NOMO-1 (cell line): ENCODE results near the gene HEXA.

Experiments used
- DNase-seq, 2 experiments: peaks; one replicate each; lab custom pipeline; 2025; ENCODE audit not compliant: unreplicated experiment in 2 of 2; lab: John Stamatoyannopoulos, UW

The HEXA gene

GRCh38 chr15:72377331-72377730 is 1.5 kb upstream of the HEXA start:
- no peak for DNase-seq

GRCh38 chr15:72375501-72375845 is 341 bp downstream of the HEXA start:
- peak in 1 of 2 experiments; percentile 45 for DNase-seq

GRCh38 chr15:72372361-72372760 is 3.5 kb downstream of the HEXA start:
- no peak for DNase-seq

- peak; percentile 67 to 82 for DNase-seq
These were observed 5.8 kb downstream of the HEXA start for GRCh38 chr15:72369964-72370363.

GRCh38 chr15:72368899-72369298 is 6.9 kb downstream of the HEXA start:
- DNase-seq: peak; percentile 76 to 77

GRCh38 chr15:72368325-72368724 is 7.5 kb downstream of the HEXA start:
- peak; percentile 53 to 77 for DNase-seq

GRCh38 chr15:72365844-72366243 is 10.0 kb downstream of the HEXA start:
- peak; percentile 79 to 86 for DNase-seq

GRCh38 chr15:72361176-72361575 is 14.6 kb downstream of the HEXA start:
- DNase-seq: no peak

- no peak for DNase-seq
These were observed 17.1 kb downstream of the HEXA start for GRCh38 chr15:72358650-72359171.

- DNase-seq: no peak
These were observed 17.7 kb downstream of the HEXA start for GRCh38 chr15:72358121-72358520.

- no peak for DNase-seq
These were observed 21.3 kb downstream of the HEXA start for GRCh38 chr15:72354496-72354895.

GRCh38 chr15:72353266-72353665 is 22.5 kb downstream of the HEXA start:
- no peak for DNase-seq

GRCh38 chr15:72345806-72346205 is 30.0 kb downstream of the HEXA start:
- DNase-seq: no peak

- DNase-seq: no peak
These were observed 30.5 kb downstream of the HEXA start for GRCh38 chr15:72345280-72345679.

- no peak for DNase-seq
These were observed 31.2 kb downstream of the HEXA start for GRCh38 chr15:72344602-72345001.

GRCh38 chr15:72342385-72342784 is 33.4 kb downstream of the HEXA start:
- peak in 1 of 2 experiments; percentile 26 for DNase-seq

GRCh38 chr15:72341361-72341760 is 34.5 kb downstream of the HEXA start:
- no peak for DNase-seq

- DNase-seq: no peak
These were observed 35.4 kb downstream of the HEXA start for GRCh38 chr15:72340366-72340765.

- peak in 1 of 2 experiments; percentile 58 for DNase-seq
These were observed 36.0 kb downstream of the HEXA start for GRCh38 chr15:72339777-72340177.

- DNase-seq: peak in 1 of 2 experiments; percentile 26
These were observed 37.0 kb downstream of the HEXA start for GRCh38 chr15:72338617-72339321.

- no peak for DNase-seq
These were observed 37.7 kb downstream of the HEXA start for GRCh38 chr15:72338148-72338547.

- no peak for DNase-seq
These were observed 41.0 kb downstream of the HEXA start for GRCh38 chr15:72334842-72335241.

GRCh38 chr15:72331021-72331420 is 44.8 kb downstream of the HEXA start:
- no peak for DNase-seq
